MG63 (cell line): ENCODE results near the gene ADPRHL1. TPM values are rescaled to one million over a fixed set of nuclear protein-coding genes. Genes with fewer than 3 reads are reported as not detected.
"Not testable (repeated sequence)": the region's sequence is repeated elsewhere in the genome, so short reads cannot be mapped to it uniquely, and the experiment has no call there.

Experiments
- DNase-seq: peaks from one replicate; pipeline ENCODE4 v3.0.0-alpha.2; 2020
- H3K27me3 ChIP-seq: fragments of 250-450 bp; sonication (Bioruptor Pico); 2 replicates; pipeline ENCODE4 v1.5.1; 2020; ENCODE audit warnings: mild to moderate bottlenecking, moderate library complexity
- H3K36me3 ChIP-seq: fragments of 250-450 bp; sonication (Bioruptor Pico); 2 replicates; pipeline ENCODE4 v1.5.1; 2020; ENCODE audit warnings: mild to moderate bottlenecking, moderate library complexity
- H3K4me3 ChIP-seq: fragments of 250-450 bp; sonication (Bioruptor Pico); 2 replicates; pipeline ENCODE4 v1.5.1; 2020; ENCODE audit warnings: mild to moderate bottlenecking, moderate library complexity
- H3K9me3 ChIP-seq: fragments of 250-450 bp; sonication (Bioruptor Pico); 2 replicates; pipeline ENCODE4 v1.5.1; 2020; ENCODE audit warnings: mild to moderate bottlenecking, moderate library complexity
- total RNA-seq: library from RNA; depleted of rRNA; stranded (reverse); fragments of >200 nt; shearing (Covaris generic); gene quantifications from 2 replicates; pipeline ENCODE4 v1.2.3, GENCODE V29; 2014; ENCODE audit warnings: low replicate concordance

The ADPRHL1 gene
- total RNA-seq, 1 experiment from 2014 or later, result 2.8 TPM

DNA sequence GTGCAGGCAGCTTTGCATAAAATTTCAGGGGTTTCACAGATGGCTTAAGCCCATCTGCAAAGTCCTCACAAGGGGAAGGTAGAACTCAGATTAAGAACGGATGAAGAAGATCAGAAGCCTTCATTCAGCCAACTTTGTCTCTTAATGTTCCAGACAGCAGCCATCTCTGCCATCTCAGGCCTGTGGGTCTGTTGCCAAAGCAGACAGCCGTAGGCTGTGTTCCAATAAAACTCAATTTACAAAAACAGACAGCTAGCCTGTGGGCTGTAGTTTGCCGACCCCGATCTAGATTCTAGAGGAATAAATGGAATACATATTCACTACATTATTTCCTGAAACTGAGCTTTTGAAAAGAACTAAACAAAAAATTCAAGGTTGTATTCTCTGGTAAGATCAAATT is 33.4 kb upstream of the ADPRHL1 start:
- Histone ChIP-seq H3K27me3 (no peaks in the 10 kb centered on the region), H3K36me3 (peaks cover 5% of the 10 kb centered on the region), H3K4me3 (no peak overlapping the region), H3K9me3 (no peaks in the 10 kb centered on the region)
- no peak for DNase-seq

DNA sequence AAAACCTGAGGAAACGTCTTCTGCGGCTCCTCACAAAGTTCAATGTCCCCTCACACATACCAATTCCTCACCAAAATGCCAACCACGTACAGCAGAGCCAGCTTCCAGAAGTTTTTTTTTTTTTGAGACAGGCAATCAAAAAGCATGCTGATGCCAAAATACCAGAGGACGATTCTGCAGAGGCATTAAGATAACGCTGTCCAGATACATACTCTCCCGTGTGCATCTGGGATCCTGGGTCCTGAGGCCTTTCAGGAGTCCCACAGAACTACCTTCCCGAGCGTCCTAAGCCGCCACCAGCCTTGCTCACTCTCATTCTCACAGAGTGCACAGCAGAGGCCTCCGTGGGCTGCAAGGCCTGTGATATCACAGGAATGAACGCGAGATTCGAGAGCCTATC is 32.3 kb upstream of the ADPRHL1 start:
- Histone ChIP-seq H3K9me3 (no peaks in the 10 kb centered on the region), H3K27me3 (no peaks in the 10 kb centered on the region), H3K36me3 (peaks cover 8% of the 10 kb centered on the region), H3K4me3 (no peak overlapping the region)
- DNase-seq, result no peak

DNA sequence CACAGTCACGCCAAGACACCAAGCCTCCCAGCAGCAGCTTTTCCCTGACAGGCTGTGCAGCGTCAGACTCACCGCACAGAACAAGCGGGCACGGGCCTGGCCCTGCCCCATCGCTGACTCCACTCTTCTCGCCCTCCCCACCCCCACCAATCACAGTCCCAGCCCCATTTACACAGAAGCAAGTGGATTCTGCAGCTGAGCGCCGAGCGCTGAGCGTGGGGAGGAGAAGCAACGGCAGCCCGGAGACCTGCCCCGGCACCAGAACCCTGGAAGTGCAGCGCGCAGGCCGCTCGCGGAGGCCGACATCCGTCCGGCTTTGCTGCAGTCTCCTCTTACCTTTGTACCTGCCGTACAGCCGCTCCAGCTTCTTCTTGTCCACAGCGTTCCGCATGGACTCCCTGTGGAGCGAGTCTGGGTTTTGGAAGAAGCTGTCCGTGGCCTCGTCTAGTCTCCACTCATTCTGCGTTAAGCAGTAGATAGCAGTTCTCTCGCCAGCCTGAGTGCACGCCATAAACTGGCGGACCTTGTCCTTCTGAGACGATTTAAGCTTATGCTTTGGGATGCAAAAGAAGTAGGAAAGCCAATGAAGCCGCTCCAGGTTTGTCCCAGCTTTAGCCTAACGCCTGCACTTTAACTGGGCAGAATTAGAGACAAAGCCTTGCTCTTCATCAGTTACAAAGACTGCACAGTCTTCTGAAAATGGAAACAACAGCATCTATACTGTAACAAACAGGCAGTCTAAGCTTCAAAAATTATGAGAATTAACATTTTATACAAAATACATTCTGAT is 30.4 kb upstream of the ADPRHL1 start:
- no peak for DNase-seq
- Histone ChIP-seq H3K9me3 (no peaks in the 10 kb centered on the region), H3K36me3 (peaks cover 18% of the 10 kb centered on the region), H3K27me3 (no peaks in the 10 kb centered on the region), H3K4me3 (no peak overlapping the region)

DNA sequence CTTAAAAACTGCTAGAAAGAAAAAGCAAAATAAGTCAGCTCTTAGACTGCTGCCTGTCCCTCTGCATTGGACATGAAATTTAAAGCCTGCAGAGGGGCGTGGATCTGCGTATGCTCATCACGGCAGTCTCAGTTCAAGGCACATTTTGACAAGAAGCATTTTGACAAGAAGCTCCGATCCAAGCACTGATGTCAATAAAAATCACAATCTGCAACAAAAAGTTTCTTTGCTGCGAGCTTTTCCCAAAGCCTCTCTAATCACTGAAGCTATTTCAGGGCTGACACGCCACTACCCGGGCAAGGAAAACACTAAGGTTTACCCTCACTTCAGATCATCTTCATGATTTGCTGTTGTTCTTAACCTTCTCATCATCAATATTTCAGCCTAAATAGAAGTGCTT is 29.8 kb upstream of the ADPRHL1 start:
- H3K4me3 ChIP-seq, result no peak overlapping the region

DNA sequence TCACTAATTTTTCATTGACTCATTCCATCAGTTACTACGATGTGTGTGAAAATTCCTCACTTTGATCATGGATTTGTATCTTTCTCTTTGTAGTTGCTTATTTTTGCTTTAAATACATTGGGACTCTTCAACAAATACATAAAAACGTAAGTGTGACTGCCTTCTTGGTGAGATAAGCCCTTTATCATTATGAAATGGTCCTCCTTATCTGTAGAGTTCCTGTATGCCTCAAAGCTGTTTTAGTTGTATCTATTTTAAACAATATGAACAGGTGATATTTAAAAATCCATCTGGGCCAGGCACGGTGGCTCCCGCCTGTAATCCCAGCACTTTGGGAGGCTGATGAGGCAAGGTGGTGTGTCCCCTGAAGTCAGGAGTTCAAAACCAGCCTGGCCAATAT is 25.9 kb upstream of the ADPRHL1 start:
- Histone ChIP-seq H3K4me3 (no peak overlapping the region), H3K36me3 (peaks cover 46% of the 10 kb centered on the region), H3K27me3 (no peaks in the 10 kb centered on the region), H3K9me3 (no peaks in the 10 kb centered on the region)
- no peak for DNase-seq

More for the DNA sequence above, 29.8 kb upstream of the ADPRHL1 start:
- no peak for DNase-seq
- Histone ChIP-seq H3K9me3 (no peaks in the 10 kb centered on the region), H3K36me3 (peaks cover 19% of the 10 kb centered on the region), H3K27me3 (no peaks in the 10 kb centered on the region)

DNA sequence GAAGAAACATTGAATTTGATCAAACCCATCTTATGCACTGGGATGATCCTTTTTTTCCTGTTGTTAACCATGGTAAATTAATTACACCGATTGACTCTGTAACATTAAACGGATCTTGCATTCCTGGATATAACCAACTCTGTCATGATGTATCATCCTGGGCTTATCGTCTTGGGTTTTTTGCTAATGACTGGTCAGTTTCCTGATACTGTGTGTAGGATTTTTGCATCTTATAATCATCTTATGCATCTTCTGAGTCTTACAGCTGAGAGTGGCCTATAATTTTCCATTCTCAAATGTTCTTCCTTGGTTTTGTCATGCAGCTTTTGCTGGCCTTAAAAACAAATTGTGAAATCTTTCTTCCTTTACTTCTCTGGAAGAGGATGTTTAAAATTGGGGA is 24.4 kb upstream of the ADPRHL1 start:
- Histone ChIP-seq H3K27me3 (no peaks in the 10 kb centered on the region), H3K4me3 (no peak overlapping the region), H3K9me3 (no peaks in the 10 kb centered on the region), H3K36me3 (peaks cover 50% of the 10 kb centered on the region)
- DNase-seq, result no peak

DNA sequence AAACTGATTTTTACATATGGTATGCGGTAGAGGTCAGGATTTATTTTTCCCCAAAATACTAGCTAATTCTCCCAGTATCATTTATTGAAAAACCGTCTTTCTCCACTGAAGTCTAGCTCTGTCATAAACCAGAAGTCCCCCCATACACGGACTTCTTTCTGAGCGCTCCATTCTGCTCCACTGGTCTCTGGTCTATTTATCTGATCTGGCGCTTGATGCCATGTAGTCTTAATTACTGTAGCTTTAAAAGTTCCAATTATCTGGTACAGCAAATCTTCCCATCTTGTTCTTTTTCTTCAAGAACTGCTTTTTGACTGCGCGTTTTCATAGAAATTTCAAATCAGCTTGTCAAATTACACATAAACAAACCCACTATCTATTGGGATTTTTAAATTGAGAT is 23.5 kb upstream of the ADPRHL1 start:
- Histone ChIP-seq H3K4me3 (no peak overlapping the region), H3K9me3 (no peaks in the 10 kb centered on the region), H3K27me3 (no peaks in the 10 kb centered on the region), H3K36me3 (peaks cover 50% of the 10 kb centered on the region)
- no peak for DNase-seq

DNA sequence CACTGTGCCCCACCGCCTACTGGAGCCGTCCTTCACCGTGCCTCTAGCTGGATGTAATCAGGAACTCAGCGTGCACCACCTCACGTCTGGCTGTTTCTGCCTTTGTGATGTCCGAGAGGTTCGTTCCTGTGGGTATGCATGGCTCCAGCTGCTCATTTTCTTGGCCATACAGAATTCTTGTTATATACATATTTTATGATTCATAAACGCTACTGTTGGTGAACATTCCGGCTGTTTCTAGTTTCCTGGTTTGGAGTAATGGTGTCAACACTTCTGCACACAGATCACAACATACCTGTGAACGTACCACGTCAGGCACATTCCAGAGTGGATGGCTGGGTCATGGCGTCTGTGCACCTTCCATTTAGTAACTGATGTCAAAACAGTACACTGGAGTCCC is 22.6 kb upstream of the ADPRHL1 start:
- no peak for DNase-seq
- no peaks in the 10 kb centered on the region for H3K9me3 ChIP-seq
- peaks cover 46% of the 10 kb centered on the region for H3K36me3 ChIP-seq
- H3K27me3 ChIP-seq, result no peaks in the 10 kb centered on the region
- no peak overlapping the region for H3K4me3 ChIP-seq

DNA sequence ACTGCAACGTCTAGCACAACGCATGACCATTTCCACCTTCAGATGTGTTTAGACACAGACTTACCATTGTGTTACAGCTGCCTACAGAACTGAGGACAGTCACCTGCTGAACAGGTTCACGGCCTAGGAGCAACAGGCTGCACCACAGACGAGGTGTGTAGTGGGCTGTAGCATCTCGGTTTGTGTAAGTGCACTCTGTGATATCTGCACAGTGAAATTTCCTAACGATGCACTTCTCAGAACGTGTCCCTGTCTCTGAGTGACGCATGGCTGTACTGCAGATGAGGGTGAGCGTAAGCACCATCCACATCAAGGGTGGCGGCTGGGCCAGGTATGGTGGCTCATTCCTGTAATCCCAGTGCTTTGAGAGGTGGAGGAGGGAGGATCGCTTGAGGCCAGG is 22.0 kb upstream of the ADPRHL1 start:
- Histone ChIP-seq H3K27me3 (no peaks in the 10 kb centered on the region), H3K9me3 (no peaks in the 10 kb centered on the region), H3K36me3 (peaks cover 46% of the 10 kb centered on the region), H3K4me3 (no peak overlapping the region)
- DNase-seq, result no peak

DNA sequence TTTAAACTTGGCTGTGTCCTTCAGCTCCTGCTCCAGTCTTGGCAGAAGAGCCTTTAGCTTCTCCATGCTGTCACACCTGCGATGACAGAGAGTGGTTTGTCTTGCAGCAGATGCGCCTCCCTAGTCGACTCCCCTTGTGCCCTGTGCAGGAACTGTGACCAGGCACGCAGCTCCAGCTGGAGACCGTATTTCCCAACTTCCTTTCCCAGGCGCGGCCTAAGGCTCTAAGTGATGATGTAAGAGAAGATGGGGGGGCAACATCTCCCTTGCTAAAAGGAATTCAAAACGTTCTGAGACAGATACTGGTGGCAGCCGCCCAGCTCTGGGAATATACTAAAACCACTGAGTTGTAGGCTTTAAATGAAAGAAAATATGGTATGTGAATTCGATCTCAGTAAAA is 20.9 kb upstream of the ADPRHL1 start:
- no peaks in the 10 kb centered on the region for H3K9me3 ChIP-seq
- no peak overlapping the region for H3K4me3 ChIP-seq
- no peaks in the 10 kb centered on the region for H3K27me3 ChIP-seq
- DNase-seq, result no peak
- H3K36me3 ChIP-seq, result peaks cover 39% of the 10 kb centered on the region

DNA sequence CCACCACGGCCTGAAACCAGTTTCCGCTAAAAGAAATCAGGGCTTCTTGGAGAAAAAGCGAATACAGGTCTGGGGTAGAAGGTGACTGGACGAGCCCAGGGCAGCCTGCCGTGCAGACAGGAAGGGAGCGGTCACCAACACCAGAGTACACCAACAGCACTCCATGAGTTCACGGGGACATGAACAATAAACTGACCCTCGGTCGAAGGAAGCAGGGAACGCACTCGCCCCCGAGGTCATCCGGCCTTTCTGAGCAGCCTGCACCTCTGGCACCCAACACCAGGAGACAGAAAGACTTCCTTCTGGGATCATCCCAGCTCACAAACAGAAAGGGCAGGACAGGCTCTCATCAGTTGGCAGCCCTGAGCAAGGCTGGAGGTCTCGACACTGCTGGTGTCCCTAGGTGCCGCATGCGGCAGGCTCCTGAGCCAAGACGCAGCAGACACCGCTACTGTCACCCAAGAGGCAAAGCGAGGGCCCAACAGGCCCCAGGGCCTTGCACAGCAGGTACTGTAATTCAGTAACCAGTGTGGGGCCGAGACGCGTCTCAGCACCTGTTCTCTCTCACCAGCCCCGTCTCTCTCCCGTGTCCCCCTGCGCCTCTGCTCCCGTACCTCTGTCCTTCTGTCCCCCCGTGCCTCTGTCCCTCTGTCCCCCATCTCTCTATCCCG is 19.2 kb upstream of the ADPRHL1 start:
- no peak for DNase-seq
- H3K27me3 ChIP-seq, result no peaks in the 10 kb centered on the region

DNA sequence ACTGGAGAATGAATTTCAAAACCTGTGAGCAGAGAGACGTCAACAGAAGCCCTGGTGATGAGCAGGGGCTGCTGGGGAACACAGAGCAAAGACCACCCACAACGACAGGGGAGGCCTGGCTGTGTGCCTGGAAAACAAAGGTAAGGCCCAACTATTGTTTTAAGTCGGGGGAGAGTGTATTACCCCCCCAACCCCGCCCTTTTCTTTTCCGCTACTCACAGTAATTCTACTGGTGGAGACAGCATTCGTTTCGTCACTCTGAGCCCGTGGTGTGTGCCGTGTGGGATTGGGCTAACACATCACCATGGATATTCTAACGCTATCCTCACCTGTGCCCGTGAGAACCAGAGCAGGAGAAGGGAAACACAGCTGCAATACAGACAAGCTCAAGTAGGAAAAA is 18.6 kb upstream of the ADPRHL1 start:
- no peak for DNase-seq
- H3K4me3 ChIP-seq, result no peak overlapping the region
- H3K27me3 ChIP-seq, result no peaks in the 10 kb centered on the region
- no peaks in the 10 kb centered on the region for H3K9me3 ChIP-seq
- H3K36me3 ChIP-seq, result peaks cover 31% of the 10 kb centered on the region

More for the DNA sequence above, 19.2 kb upstream of the ADPRHL1 start:
- Histone ChIP-seq H3K9me3 (no peaks in the 10 kb centered on the region), H3K36me3 (peaks cover 28% of the 10 kb centered on the region), H3K4me3 (no peak overlapping the region)

DNA sequence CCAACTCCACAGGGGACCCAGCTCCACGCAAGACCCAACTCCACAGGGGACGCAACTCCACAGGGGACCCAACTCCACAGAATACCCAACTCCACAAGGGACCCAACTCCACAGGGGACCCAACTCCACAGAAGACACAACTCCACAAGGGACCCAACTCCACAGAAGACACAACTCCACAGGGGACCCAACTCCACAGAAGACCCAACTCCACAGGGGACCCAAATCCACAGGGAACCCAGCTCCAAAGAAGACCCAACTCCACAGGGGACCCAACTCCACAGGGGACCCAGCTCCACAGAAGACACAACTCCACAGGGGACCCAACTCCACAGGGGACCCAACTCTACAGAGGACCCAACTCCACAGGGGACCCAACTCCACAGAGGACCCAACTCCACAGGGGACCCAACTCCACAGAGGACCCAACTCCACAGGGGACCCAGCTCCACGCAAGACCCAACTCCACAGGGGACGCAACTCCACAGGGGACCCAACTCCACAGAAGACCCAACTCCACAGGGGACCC is 17.4 kb upstream of the ADPRHL1 start:
- not testable (repeated sequence) for H3K4me3 ChIP-seq, H3K9me3 ChIP-seq

DNA sequence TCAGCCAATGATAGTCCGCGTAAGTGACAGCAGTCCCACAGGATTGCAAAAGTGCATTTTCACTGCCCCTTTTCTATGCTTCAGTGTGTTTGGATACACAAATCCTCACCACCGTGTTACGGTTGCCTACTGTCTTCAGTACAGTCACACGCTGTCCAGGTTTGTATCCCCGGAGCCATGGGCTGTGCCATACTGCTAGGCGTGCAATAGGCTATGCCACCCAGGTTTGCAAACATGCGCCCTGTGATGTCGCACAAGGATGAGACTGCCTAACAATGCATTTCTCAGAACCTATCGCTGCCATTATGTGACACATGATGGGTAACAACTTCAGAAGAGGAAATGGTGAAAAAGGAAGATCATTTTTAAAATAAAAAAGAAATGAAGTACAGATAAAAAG is 16.8 kb upstream of the ADPRHL1 start:
- DNase-seq, result no peak
- no peaks in the 10 kb centered on the region for H3K9me3 ChIP-seq
- peaks cover 27% of the 10 kb centered on the region for H3K36me3 ChIP-seq
- H3K4me3 ChIP-seq, result no peak overlapping the region
- H3K27me3 ChIP-seq, result no peaks in the 10 kb centered on the region

More for the DNA sequence above, 17.4 kb upstream of the ADPRHL1 start:
- not testable (repeated sequence) for DNase-seq, H3K27me3 ChIP-seq
- H3K36me3 ChIP-seq, result peaks cover 30% of the 10 kb centered on the region

DNA sequence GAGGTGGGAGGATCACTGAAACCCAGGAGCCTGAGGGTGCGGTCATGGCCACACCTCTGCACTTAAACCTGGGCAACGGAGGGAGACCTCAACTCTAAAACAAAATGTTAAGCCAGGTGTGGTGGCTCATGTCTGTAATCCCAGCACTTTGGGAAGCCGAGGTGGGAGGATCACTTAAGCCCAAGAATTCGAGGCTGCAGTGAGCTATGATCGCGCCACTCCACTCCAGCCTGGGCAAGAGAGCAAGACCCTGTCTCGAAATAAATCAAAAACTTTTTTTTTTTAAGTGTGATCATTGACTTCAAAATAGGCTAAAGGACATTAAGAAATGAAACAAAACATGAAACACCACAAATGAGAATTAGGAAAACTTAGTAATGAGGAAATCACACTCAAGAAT is 16.3 kb upstream of the ADPRHL1 start:
- DNase-seq, result no peak
- no peaks in the 10 kb centered on the region for H3K9me3 ChIP-seq

DNA sequence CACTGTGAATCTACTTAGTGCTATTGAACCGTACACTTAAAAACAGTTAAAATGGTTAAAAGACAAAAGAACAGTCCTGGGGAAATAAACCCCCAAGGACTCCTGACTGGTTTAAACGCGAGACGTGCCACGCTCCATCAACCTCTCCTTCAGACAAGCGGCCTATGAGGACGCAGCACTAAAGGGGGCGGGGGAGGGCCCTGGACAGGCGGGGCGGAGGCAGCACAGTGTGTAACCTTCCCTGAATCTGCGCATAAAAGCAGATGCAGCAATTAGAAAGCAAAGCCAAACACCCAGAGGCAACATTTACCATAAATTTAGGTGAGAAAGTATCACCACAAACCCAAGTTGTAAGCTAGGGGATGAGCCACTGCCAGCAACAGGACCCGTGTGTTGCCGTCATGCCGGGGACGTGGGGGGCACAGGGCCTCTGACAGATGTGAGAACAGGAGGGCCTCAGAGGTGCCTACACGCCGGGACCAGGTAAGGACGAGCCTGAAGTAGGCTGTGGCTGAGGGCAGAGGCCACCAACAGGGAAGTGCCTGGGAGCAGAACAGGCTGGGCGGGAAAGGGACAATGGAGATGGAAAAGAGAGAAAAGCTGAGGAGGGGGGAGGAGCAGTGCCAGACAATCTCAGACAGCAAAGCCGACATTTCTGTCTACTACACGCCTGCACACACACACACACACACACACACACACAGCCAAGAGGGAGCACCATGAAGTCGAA is 15.3 kb upstream of the ADPRHL1 start:
- no peaks in the 10 kb centered on the region for H3K27me3 ChIP-seq
- DNase-seq, result no peak
- H3K36me3 ChIP-seq, result peaks cover 19% of the 10 kb centered on the region
- no peaks in the 10 kb centered on the region for H3K9me3 ChIP-seq
- no peak overlapping the region for H3K4me3 ChIP-seq

More for the DNA sequence above, 16.3 kb upstream of the ADPRHL1 start:
- Histone ChIP-seq H3K4me3 (no peak overlapping the region), H3K27me3 (no peaks in the 10 kb centered on the region), H3K36me3 (peaks cover 26% of the 10 kb centered on the region)

DNA sequence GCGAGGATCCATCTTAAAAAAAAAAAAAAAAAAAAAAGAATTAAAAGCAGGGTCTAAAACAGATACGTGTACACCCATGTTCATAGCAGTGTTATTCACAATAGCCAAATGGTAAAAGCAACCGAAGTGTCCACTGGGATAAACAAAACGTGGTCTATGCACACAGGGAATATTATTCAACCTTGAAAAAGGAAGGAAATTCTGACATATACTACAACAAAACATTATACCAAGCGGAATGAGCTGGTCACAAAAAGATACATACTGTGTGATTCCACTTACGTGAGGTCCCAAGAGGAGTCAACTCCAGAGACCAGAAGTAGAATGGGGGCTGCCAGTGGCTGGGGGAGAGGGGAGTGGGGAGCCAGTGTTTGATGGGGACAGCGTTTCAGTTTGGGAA is 14.7 kb upstream of the ADPRHL1 start:
- no peaks in the 10 kb centered on the region for H3K9me3 ChIP-seq
- no peaks in the 10 kb centered on the region for H3K27me3 ChIP-seq
- DNase-seq, result no peak
- H3K36me3 ChIP-seq, result peaks cover 20% of the 10 kb centered on the region
- no peak overlapping the region for H3K4me3 ChIP-seq
